ENCODE data around the gene DENND2D. TPM values are rescaled to one million over a fixed set of nuclear protein-coding genes. Genes with fewer than 3 reads are reported as not detected.

DENND2D gene, protein sequence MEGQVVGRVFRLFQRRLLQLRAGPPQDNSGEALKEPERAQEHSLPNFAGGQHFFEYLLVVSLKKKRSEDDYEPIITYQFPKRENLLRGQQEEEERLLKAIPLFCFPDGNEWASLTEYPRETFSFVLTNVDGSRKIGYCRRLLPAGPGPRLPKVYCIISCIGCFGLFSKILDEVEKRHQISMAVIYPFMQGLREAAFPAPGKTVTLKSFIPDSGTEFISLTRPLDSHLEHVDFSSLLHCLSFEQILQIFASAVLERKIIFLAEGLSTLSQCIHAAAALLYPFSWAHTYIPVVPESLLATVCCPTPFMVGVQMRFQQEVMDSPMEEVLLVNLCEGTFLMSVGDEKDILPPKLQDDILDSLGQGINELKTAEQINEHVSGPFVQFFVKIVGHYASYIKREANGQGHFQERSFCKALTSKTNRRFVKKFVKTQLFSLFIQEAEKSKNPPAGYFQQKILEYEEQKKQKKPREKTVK
- total RNA-seq: 10 to 100 TPM; 25.3 to 37.1 (median 31.8) TPM

DNA sequence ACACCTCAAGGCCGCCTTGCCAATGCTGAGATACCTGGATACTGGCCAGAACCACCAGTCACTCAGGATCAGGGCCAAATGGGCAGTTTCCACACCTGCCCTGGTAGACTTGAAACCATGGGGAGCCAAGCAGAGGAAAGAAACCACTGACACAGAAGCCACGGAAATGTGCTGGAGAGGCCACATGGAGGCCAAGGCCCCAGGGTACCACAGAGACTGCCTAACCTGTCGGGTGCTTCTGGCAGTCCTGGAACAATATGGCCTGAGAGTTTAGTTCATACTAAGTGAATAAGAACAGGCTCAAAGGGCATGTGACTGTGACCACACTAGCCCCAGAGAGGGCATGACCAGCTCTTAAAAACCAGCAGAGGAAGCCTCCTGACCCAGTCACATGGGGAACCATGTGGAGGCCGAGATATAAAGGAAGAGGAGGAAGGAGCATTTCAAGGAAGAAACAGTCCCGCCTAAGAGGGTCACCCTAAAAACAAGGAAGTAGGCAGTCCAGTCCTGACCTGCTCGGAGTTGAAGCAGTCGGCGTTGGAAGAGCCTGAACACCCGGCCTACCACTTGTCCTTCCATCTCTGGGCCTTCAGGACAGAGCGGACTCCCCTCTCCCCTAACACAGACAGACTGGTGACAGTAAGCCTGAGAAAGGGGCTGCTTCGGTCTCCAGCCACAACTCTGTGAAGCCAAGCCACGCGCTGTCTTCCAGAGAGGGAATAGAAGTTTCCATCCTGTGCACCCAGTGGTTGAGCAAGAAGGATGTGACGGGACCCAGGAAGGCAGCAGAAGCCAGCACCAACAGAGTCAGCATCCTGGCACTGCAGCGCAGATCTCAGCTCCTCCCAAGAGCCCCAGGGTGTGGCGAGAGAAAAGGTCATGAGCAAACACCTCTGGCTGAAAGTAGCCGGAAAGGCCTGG lies at the start of gene DENND2D:
TSS of gene DENND2D (minus strand) at position 766 of the 921 bp plus-strand sequence. CDS start at position 579, 187 bp downstream.
- H3K27ac ChIP-seq: peak within 1 kb of the TSS; percentile 92

DNA sequence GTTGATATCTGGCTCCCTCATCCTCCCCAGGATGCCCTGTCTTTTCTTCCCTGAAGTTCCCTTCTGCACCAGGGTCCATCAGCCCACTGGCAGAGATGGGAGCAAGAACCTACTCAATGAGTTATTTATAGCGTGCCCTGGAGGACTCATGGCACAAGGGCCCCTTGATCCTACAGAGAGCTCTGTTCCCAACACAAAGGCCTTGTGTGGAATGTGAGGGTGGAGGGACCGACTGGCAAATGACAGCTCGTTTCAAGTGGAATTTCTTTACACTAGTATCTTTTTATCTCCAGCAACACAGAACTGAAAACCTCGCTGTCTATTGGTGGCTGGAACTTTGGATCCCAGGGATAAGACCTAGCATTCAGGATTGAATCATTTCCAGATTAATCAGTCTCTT lies 49.5 kb upstream of the DENND2D start:
- Histone ChIP-seq H3K4me1 (no peaks in the 10 kb centered on the region), H3K9me3 (no peaks in the 10 kb centered on the region), H3K27ac (no peak overlapping the region), H3K27me3 (peaks cover 8% of the 10 kb centered on the region), H3K4me3 (no peak overlapping the region), H3K36me3 (no peaks in the 10 kb centered on the region)
- no peak for TF ChIP-seq EP300 (IDR thresholded peaks at IDR 0.05)
- TF ChIP-seq POLR2A (IDR thresholded peaks at IDR 0.05): no peak
- TF ChIP-seq, protein P1, sequence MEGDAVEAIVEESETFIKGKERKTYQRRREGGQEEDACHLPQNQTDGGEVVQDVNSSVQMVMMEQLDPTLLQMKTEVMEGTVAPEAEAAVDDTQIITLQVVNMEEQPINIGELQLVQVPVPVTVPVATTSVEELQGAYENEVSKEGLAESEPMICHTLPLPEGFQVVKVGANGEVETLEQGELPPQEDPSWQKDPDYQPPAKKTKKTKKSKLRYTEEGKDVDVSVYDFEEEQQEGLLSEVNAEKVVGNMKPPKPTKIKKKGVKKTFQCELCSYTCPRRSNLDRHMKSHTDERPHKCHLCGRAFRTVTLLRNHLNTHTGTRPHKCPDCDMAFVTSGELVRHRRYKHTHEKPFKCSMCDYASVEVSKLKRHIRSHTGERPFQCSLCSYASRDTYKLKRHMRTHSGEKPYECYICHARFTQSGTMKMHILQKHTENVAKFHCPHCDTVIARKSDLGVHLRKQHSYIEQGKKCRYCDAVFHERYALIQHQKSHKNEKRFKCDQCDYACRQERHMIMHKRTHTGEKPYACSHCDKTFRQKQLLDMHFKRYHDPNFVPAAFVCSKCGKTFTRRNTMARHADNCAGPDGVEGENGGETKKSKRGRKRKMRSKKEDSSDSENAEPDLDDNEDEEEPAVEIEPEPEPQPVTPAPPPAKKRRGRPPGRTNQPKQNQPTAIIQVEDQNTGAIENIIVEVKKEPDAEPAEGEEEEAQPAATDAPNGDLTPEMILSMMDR (IDR thresholded peaks at IDR 0.05): no peak
- no peak for TF ChIP-seq POLR2AphosphoS5 (IDR thresholded peaks at IDR 0.05)
- no peak for DNase-seq (ENCODE audit: low spot score in 2 of 2)
- 28% methylated on average over 4 of the region's 4 CpGs for WGBS

More for the DNA sequence above, at the start of gene DENND2D:
- TF ChIP-seq POLR2AphosphoS5 (IDR thresholded peaks at IDR 0.05): no peak
- TF ChIP-seq EP300 (IDR thresholded peaks at IDR 0.05): no peak
- TF ChIP-seq, protein P1 (IDR thresholded peaks at IDR 0.05): no peak
- peak in 1 of 2 donors; percentile 72 for TF ChIP-seq POLR2A (IDR thresholded peaks at IDR 0.05)
- peaks cover 8% of the 10 kb centered on the region for H3K36me3 ChIP-seq
- H3K4me3 ChIP-seq: peak within 1 kb of the TSS; percentile 34
- H3K9me3 ChIP-seq: no peaks in the 10 kb centered on the region
- peaks cover 5% of the 10 kb centered on the region for H3K27me3 ChIP-seq
- H3K4me1 ChIP-seq: peaks cover 54% of the 10 kb centered on the region
- whole genome bisulfite sequencing: 65% methylated on average over 16 of the region's 17 CpGs
- DNase-seq (ENCODE audit: low spot score in 2 of 2): no peak

DNA sequence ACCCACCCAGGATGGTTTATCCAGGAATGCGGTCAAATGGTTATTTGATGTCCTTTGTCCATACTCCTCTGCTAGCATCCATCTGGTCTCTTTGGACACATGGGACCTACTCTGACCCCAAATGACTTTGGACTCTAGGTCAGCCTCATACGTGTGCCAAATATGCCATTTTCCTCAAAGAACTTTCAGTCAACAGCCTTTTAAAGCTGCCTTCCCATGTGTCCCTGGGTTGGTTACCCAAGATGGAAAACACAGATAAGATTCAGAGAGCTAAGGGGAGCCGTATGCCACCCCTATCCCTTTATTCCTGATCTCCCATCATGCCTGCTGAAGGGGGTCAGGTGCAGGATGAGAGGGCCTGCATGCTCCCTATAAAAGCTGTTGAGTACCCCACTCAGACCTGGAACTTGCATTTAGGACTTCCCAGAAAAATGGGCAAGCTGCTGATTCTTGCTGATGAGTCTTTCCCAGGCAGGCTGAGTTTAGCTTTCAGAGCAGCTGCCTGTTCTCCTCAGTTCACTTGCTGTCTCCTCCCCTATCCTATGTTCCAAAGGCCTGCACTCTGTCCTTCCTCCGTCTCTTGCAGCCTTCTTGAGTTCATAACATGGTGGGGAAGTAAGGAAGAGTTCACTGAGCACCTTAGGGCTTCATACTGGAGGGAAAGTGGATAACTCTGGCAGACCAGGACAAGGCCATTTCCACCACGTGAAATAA lies 46.8 kb upstream of the DENND2D start:
- Histone ChIP-seq H3K27me3 (peaks cover 3% of the 10 kb centered on the region), H3K36me3 (no peaks in the 10 kb centered on the region), H3K9me3 (no peaks in the 10 kb centered on the region), H3K27ac (no peak overlapping the region), H3K4me3 (no peak overlapping the region), H3K4me1 (no peaks in the 10 kb centered on the region)
- 93% methylated on average over 5 of the region's 5 CpGs for WGBS
- no peak for DNase-seq (ENCODE audit: low spot score in 2 of 2)
- TF ChIP-seq, protein P1 (IDR thresholded peaks at IDR 0.05): no peak
- TF ChIP-seq POLR2A (IDR thresholded peaks at IDR 0.05) (no peak), POLR2AphosphoS5 (IDR thresholded peaks at IDR 0.05) (no peak), EP300 (IDR thresholded peaks at IDR 0.05) (no peak)

DNA sequence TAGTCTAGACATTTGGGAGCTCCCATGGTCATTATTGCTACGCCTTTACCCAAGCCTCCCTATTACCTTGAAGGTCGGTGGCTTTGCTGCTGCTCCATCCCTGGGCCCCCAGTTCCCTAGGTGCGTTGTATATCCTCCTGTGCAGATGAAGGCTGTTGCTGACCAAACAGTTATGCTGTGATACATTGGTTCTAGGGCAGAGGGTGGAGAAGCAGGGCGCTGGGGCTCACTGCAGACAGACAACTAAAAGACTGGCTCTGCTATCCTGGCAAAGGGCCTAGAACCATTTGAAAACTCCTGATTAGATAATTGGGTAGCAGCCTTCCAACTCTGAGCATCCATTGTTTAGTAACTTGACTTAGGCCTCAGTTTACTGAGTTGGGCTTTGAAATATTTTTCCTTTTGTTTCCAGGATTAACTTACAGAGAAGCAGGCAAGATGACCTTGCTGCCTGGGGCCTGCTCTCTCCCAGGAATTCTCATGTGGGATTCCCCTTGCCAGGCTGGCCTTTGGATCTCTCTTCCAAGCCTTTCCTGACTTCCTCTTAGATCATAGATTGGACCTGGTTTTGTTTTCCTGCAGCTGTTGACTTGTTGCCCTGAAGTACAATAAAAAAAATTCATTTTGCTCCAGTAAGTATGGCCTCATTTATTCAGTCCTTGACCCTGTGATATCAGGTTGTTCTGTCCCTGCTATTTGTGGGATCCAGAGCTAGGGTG lies 42.5 kb upstream of the DENND2D start:
- Histone ChIP-seq H3K4me3 (no peak overlapping the region), H3K9me3 (no peaks in the 10 kb centered on the region), H3K36me3 (no peaks in the 10 kb centered on the region), H3K27ac (no peak overlapping the region), H3K4me1 (no peaks in the 10 kb centered on the region), H3K27me3 (no peaks in the 10 kb centered on the region)
- WGBS: 63% methylated on average over 4 of the region's 4 CpGs
- DNase-seq (ENCODE audit: low spot score in 2 of 2): no peak
- TF ChIP-seq POLR2AphosphoS5 (IDR thresholded peaks at IDR 0.05) (no peak), POLR2A (IDR thresholded peaks at IDR 0.05) (no peak), EP300 (IDR thresholded peaks at IDR 0.05) (no peak)
- TF ChIP-seq, protein P1 (IDR thresholded peaks at IDR 0.05): no peak

All from suprapubic skin (tissue), 4 donors.